ENCODE results near the gene ARHGAP6.

ARHGAP6 gene

DNA sequence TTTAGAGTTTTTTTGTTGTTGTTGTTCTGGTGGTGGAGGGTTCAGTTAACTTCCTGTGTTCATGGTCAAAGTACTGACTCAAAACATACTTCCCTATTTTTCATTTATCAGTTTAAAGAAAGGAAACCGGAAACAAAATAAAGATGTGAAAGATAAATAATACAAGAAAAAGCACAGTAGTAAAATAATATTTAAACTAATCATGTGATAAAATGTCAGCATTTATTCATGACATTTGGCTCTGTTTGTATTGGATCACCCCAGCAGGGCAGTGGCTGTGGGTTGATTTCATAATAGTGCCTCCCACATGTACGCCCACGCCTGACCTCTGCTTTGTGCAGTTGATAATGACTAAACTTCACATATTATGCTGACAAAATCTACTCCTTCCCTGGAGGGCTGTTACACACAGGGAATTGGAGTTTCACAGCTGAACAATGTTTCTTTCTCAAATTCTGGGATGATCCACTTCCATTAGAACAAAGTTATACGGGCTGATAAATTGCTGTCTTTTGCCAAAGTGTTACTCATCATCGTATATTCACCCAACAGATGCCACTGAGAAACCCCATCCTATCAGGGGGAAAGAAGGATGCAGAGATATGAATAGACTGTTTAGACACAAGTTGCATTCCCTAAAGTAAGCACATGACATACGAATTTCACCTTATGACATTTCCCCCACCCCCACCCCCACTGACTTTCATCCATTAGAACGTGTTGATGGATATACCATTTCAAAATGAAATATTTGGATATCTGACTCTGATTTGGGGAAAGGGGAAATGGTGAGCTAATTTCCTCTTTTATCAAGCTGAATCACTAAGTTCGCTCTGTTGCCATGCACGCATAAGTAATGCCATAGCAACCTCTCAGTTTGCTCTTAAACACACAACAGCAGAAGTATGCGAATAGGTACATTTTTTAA is 324.2 kb downstream of the ARHGAP6 start:
- TF ChIP-seq NFIC (IDR thresholded peaks at IDR 0.05): no peak
- TF ChIP-seq, protein P1, sequence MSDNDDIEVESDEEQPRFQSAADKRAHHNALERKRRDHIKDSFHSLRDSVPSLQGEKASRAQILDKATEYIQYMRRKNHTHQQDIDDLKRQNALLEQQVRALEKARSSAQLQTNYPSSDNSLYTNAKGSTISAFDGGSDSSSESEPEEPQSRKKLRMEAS (IDR thresholded peaks at IDR 0.05): no peak
- TF ChIP-seq TCF12 (IDR thresholded peaks at IDR 0.05; ENCODE audit: low read depth): no peak
- TF ChIP-seq CREB1 (IDR thresholded peaks at IDR 0.05; ENCODE audit: low read depth): no peak
- TF ChIP-seq, protein P2, sequence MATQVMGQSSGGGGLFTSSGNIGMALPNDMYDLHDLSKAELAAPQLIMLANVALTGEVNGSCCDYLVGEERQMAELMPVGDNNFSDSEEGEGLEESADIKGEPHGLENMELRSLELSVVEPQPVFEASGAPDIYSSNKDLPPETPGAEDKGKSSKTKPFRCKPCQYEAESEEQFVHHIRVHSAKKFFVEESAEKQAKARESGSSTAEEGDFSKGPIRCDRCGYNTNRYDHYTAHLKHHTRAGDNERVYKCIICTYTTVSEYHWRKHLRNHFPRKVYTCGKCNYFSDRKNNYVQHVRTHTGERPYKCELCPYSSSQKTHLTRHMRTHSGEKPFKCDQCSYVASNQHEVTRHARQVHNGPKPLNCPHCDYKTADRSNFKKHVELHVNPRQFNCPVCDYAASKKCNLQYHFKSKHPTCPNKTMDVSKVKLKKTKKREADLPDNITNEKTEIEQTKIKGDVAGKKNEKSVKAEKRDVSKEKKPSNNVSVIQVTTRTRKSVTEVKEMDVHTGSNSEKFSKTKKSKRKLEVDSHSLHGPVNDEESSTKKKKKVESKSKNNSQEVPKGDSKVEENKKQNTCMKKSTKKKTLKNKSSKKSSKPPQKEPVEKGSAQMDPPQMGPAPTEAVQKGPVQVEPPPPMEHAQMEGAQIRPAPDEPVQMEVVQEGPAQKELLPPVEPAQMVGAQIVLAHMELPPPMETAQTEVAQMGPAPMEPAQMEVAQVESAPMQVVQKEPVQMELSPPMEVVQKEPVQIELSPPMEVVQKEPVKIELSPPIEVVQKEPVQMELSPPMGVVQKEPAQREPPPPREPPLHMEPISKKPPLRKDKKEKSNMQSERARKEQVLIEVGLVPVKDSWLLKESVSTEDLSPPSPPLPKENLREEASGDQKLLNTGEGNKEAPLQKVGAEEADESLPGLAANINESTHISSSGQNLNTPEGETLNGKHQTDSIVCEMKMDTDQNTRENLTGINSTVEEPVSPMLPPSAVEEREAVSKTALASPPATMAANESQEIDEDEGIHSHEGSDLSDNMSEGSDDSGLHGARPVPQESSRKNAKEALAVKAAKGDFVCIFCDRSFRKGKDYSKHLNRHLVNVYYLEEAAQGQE (IDR thresholded peaks at IDR 0.05; ENCODE audit: low read depth): no peak
- TF ChIP-seq EP300 (IDR thresholded peaks at IDR 0.05; ENCODE audit: borderline replicate concordance): no peak
- TF ChIP-seq TEAD4 (IDR thresholded peaks at IDR 0.05): no peak
- no peak for TF ChIP-seq YY1 (IDR thresholded peaks at IDR 0.05; ENCODE audit: low read depth)
- TF ChIP-seq RAD21 (IDR thresholded peaks at IDR 0.05; ENCODE audit: low read depth): no peak

- TF ChIP-seq ZBTB7A (IDR thresholded peaks at IDR 0.05; ENCODE audit: low read depth) (no peak), FOXM1 (IDR thresholded peaks at IDR 0.05; ENCODE audit: borderline replicate concordance, low read depth) (no peak), TEAD4 (IDR thresholded peaks at IDR 0.05) (no peak), TCF12 (IDR thresholded peaks at IDR 0.05; ENCODE audit: low read depth) (no peak), CREB1 (IDR thresholded peaks at IDR 0.05; ENCODE audit: low read depth) (no peak), EGR1 (IDR thresholded peaks at IDR 0.05) (no peak), EP300 (IDR thresholded peaks at IDR 0.05; ENCODE audit: borderline replicate concordance) (no peak), RAD21 (IDR thresholded peaks at IDR 0.05; ENCODE audit: low read depth) (no peak), NFIC (IDR thresholded peaks at IDR 0.05) (no peak), YY1 (IDR thresholded peaks at IDR 0.05; ENCODE audit: low read depth) (no peak), TAF1 (IDR thresholded peaks at IDR 0.05; ENCODE audit: low read depth) (no peak), CEBPB (IDR thresholded peaks at IDR 0.05) (no peak)
- TF ChIP-seq, protein P2 (IDR thresholded peaks at IDR 0.05; ENCODE audit: low read depth): no peak
- TF ChIP-seq, protein P3, sequence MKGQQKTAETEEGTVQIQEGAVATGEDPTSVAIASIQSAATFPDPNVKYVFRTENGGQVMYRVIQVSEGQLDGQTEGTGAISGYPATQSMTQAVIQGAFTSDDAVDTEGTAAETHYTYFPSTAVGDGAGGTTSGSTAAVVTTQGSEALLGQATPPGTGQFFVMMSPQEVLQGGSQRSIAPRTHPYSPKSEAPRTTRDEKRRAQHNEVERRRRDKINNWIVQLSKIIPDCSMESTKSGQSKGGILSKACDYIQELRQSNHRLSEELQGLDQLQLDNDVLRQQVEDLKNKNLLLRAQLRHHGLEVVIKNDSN (IDR thresholded peaks at IDR 0.05): no peak
- TF ChIP-seq, protein P1 (IDR thresholded peaks at IDR 0.05): no peak
Observed at GRCh38 chrX:11337292-11338009, 328.3 kb downstream of the ARHGAP6 start.

GRCh38 chrX:11336201-11336600 is 329.5 kb downstream of the ARHGAP6 start:
- TF ChIP-seq, protein P3 (IDR thresholded peaks at IDR 0.05): no peak
- no peak for TF ChIP-seq TAF1 (IDR thresholded peaks at IDR 0.05; ENCODE audit: low read depth)
- no peak for TF ChIP-seq RAD21 (IDR thresholded peaks at IDR 0.05; ENCODE audit: low read depth)
- no peak for TF ChIP-seq EP300 (IDR thresholded peaks at IDR 0.05; ENCODE audit: borderline replicate concordance)
- TF ChIP-seq CEBPB (IDR thresholded peaks at IDR 0.05): no peak
- TF ChIP-seq YY1 (IDR thresholded peaks at IDR 0.05; ENCODE audit: low read depth): no peak

DNA sequence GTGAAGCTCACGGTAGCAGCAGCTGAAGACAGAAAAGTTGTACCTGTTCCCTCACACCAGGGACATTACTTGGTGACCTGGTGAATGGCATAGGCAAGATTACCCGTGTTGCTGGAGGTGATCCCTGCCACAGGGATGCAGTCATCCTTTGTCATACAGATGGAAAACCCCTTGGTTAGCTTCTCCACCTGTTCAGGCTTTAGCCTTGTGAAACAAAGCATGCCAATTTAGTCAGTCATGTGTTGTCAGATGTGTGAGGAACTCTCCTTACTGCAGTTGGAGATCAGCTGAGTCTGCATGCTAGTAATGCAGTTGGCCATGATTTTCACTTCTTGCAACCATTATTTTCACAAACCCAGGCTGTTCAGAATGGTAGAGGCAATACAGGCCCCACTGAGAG is 331.6 kb downstream of the ARHGAP6 start:
- no peak for TF ChIP-seq RAD21 (IDR thresholded peaks at IDR 0.05; ENCODE audit: low read depth)

DNA sequence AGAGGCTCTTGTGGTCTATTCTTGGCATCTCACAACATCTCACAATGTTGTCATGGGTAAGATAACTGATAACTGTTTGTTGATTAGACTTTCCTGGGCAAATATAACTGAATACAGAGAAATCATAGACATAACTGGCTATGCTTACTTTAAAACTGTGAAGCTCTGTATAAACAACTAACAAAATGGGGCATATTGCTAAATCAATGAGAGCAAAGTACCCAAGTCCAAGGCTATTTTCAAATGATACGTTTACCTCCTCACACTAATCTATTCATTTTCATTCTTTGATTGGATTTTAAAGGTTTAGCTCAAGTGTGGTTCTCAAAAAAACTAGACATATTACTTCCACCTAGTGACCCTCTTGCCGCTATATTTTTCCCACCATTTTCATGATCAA is 333.9 kb downstream of the ARHGAP6 start:
- TF ChIP-seq, protein P2 (IDR thresholded peaks at IDR 0.05; ENCODE audit: low read depth): no peak
- TF ChIP-seq TCF12 (IDR thresholded peaks at IDR 0.05; ENCODE audit: low read depth) (no peak), TAF1 (IDR thresholded peaks at IDR 0.05; ENCODE audit: low read depth) (no peak), TEAD4 (IDR thresholded peaks at IDR 0.05) (no peak), EP300 (IDR thresholded peaks at IDR 0.05; ENCODE audit: borderline replicate concordance) (no peak), RAD21 (IDR thresholded peaks at IDR 0.05; ENCODE audit: low read depth) (no peak), CEBPB (IDR thresholded peaks at IDR 0.05) (no peak), EGR1 (IDR thresholded peaks at IDR 0.05) (no peak), YY1 (IDR thresholded peaks at IDR 0.05; ENCODE audit: low read depth) (no peak), ZBTB7A (IDR thresholded peaks at IDR 0.05; ENCODE audit: low read depth) (no peak)
- TF ChIP-seq, protein P3 (IDR thresholded peaks at IDR 0.05): no peak
- TF ChIP-seq, protein P1 (IDR thresholded peaks at IDR 0.05): no peak
